ENCODE data around the gene RMRP. TPM values are rescaled to one million over a fixed set of nuclear protein-coding genes. Genes with fewer than 3 reads are reported as not detected.

RMRP gene
- total RNA-seq, 4 donors from 2014 or later, result 649 to 2,915 (median 1,530) TPM

DNA sequence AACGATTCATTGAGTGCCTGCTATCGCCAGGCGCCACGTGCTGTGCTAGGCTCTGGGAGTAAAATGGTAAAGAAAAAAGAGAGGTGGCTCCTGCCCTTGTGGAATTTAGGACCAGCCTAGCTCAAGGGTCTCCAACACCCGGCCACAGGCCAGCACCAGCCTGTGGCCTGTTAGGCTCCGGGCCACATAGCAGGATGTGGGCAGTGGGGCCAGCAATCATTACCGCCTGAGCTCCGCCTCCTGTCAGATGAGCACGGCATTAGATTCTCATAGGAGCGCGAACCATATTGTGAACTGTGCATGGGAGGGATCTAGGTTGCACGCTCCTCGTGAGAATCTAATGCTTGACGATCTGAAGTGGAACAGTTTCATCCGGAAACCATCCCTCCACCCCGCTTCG is 1.5 kb downstream of the RMRP start:
- H3K9me3 ChIP-seq, result no peaks in the 10 kb centered on the region
- peak overlapping the region in 1 of 4 donors; percentile 99 for H3K27ac ChIP-seq
- TF ChIP-seq CTCF (IDR thresholded peaks at IDR 0.05) (no peak), EP300 (IDR thresholded peaks at IDR 0.05) (no peak), POLR2A (IDR thresholded peaks at IDR 0.05) (no peak)
- H3K4me3 ChIP-seq, result no peak overlapping the region
- H3K27me3 ChIP-seq, result no peaks in the 10 kb centered on the region
- DNase-seq (ENCODE audit: low spot score in 2 of 2), result no peak
- peaks cover 0 to 35% (median 10%) of the 10 kb centered on the region in 4 donors for H3K4me1 ChIP-seq
- H3K36me3 ChIP-seq, result peaks cover 0 to 11% (median 0%) of the 10 kb centered on the region in 3 donors
- 76 to 82% methylated on average over 17 of the region's 17 CpGs for WGBS, 2 donors

DNA sequence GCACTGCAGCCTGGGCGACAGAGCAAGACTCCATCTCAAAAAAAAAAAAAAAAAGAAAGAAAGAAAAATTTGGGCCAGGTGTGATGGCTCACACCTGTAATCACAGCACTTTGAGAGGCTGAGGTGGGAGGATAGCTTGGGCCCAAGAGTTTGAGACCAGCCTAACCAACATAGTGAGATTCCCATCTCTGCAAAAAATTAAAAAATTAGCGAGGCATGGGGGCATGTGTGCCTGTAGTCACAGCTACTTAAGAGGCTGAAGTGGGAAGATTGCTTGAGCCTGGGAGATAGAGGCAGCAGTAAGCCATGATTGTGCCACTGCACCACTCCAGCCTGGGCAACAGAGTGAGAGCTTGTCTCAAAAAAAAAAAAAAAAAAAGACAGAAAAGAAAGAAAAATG is 4.2 kb downstream of the RMRP start:
- Histone ChIP-seq H3K4me3 (no peak overlapping the region), H3K36me3 (no peaks in the 10 kb centered on the region), H3K27me3 (no peaks in the 10 kb centered on the region), H3K9me3 (no peaks in the 10 kb centered on the region), H3K27ac (no peak overlapping the region), H3K4me1 (peaks cover 0 to 9% (median 4%) of the 10 kb centered on the region in 4 donors)
- WGBS, 2 donors, result 91 to 96% methylated on average over 2 of the region's 2 CpGs
- no peak for TF ChIP-seq POLR2A (IDR thresholded peaks at IDR 0.05)
- no peak for TF ChIP-seq EP300 (IDR thresholded peaks at IDR 0.05)
- no peak for TF ChIP-seq CTCF (IDR thresholded peaks at IDR 0.05)
- no peak for DNase-seq (ENCODE audit: low spot score in 2 of 2)

- Histone ChIP-seq H3K9me3 (no peaks in the 10 kb centered on the region), H3K36me3 (no peaks in the 10 kb centered on the region), H3K4me3 (no peak overlapping the region), H3K4me1 (peaks cover 0 to 9% (median 4%) of the 10 kb centered on the region in 4 donors), H3K27ac (no peak overlapping the region), H3K27me3 (no peaks in the 10 kb centered on the region)
- DNase-seq (ENCODE audit: low spot score in 2 of 2), result no peak
- WGBS, 2 donors, result 88 to 94% methylated on average over 8 of the region's 8 CpGs
- no peak for TF ChIP-seq CTCF (IDR thresholded peaks at IDR 0.05)
- no peak for TF ChIP-seq POLR2A (IDR thresholded peaks at IDR 0.05)
- TF ChIP-seq EP300 (IDR thresholded peaks at IDR 0.05), result no peak
Observed at GRCh38 chr9:35652829-35653209, 5.0 kb downstream of the RMRP start.

GRCh38 chr9:35651956-35652828 is 5.6 kb downstream of the RMRP start:
- H3K27me3 ChIP-seq, result no peaks in the 10 kb centered on the region
- H3K4me3 ChIP-seq, result no peak overlapping the region
- peaks cover 0 to 9% (median 5%) of the 10 kb centered on the region in 4 donors for H3K4me1 ChIP-seq
- TF ChIP-seq EP300 (IDR thresholded peaks at IDR 0.05) (no peak), POLR2A (IDR thresholded peaks at IDR 0.05) (no peak), CTCF (IDR thresholded peaks at IDR 0.05) (no peak)
- no peak overlapping the region for H3K27ac ChIP-seq
- WGBS, 2 donors, result 78 to 79% methylated on average over 5 to 7 of the region's 7 CpGs
- H3K9me3 ChIP-seq, result no peaks in the 10 kb centered on the region
- no peaks in the 10 kb centered on the region for H3K36me3 ChIP-seq
- DNase-seq (ENCODE audit: low spot score in 2 of 2), result no peak
